Cardiac fibroblast (primary cell): ENCODE data around the gene IL33.

ENCODE experiments used
- DNase-seq, 2 donors: peaks; one replicate each; pipeline versions ENCODE4 v3.0.0 to v3.0.0-alpha.2; 2010; ENCODE audit warnings: low read depth in 2 of 2
- H3K4me3 ChIP-seq, 2 donors: replicated peaks in 1 of 2; 1 replicate in 1 of 2; 2 replicates in 1 of 2; pipeline ENCODE4 v1.5.1; 2011; ENCODE audit warnings: low read depth in 2 of 2, low read length in 2 of 2, mild to moderate bottlenecking in 2 of 2, moderate library complexity in 1 of 2
- TF ChIP-seq, protein P1 (sequence below): IDR thresholded peaks from one replicate; pipeline ENCODE4 v1.5.1; 2011; ENCODE audit warnings: low read depth, mild to moderate bottlenecking, low read length, inconsistent platforms

The IL33 gene

DNA sequence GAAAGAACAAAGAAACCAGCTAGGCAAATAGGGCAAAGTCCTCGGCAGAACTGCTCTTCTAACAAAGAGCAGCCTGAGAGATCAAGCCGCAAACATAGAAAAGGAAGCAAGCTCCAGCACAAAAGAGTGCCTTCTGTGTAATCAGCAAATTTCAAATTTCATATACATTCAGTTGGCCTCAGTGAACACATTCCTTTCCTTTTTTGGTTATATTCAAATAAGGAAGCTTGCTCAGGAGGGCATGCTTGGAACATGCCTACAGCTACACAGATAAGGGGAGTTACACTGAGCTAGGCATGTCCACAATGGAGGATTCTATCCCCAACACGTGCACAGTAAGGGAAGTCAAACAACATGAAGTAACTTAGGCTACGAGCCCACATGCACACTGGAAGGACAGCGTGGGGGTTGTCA lies 23.4 kb downstream of the IL33 start:
- peak; percentile 23 to 46 for DNase-seq
- TF ChIP-seq, protein P1, sequence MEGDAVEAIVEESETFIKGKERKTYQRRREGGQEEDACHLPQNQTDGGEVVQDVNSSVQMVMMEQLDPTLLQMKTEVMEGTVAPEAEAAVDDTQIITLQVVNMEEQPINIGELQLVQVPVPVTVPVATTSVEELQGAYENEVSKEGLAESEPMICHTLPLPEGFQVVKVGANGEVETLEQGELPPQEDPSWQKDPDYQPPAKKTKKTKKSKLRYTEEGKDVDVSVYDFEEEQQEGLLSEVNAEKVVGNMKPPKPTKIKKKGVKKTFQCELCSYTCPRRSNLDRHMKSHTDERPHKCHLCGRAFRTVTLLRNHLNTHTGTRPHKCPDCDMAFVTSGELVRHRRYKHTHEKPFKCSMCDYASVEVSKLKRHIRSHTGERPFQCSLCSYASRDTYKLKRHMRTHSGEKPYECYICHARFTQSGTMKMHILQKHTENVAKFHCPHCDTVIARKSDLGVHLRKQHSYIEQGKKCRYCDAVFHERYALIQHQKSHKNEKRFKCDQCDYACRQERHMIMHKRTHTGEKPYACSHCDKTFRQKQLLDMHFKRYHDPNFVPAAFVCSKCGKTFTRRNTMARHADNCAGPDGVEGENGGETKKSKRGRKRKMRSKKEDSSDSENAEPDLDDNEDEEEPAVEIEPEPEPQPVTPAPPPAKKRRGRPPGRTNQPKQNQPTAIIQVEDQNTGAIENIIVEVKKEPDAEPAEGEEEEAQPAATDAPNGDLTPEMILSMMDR = no peak
- no peak overlapping the region for H3K4me3 ChIP-seq

DNA sequence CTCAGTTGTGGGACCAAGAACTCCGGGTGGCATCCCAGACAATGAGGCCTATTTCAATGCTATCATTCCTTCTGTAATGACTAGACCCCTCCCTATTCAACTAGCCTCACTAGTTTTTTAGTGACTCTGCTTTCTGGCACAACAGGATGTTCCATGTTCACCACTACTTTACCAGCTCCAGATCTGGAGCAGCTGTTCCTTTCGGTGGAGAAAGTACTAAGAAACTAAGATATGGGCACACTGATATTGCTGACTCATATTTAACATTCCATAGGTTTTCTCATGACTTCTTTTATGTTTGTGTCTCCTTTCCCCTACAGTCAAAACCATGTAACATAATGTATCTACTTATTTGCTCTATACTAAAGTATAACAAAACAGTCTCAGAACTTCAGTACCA lies 24.1 kb downstream of the IL33 start:
- TF ChIP-seq, protein P1 = no peak
- peak; percentile 37 to 69 for DNase-seq
- no peak overlapping the region for H3K4me3 ChIP-seq

DNA sequence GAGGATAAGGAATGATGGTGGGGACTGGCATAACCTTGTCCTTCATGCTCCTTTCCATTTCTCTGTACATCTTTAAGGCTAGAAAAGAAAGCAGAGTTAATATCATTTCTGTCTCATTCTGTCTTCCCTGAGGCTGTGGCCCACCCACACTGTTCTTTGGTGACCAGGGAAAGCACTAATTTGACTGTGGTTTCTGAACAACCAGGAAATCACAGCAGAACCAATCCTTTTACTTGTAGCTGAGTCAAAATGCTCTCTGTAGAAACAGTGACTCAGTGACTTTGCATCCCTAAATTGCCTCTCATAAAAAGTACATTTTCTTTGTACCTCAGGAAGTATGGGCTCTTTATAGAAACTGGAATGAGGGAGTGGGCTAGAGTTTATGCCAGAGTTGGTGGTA lies 28.1 kb downstream of the IL33 start:
- no peak overlapping the region for H3K4me3 ChIP-seq
- DNase-seq = peak in 1 of 2 donors; percentile 67
- TF ChIP-seq, protein P1 = no peak

DNA sequence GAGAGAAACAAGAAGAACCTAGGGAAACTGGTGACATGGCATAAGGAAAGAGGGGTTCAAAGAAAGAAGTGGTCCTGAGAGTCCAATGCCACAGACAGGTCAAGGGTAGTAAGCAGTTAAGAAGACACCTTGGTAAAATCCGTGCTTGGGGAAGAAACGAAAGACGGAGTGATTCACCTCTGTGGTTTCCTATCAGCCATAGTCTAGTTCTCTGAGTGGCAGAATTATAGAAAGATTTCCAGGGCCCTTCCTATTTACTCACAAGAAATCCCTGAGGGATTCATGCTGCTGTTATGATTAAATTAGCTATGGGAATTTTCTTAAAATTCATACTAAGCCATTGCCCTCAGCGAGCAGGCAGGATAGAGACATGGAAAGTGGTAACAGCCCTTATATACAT lies 31.7 kb downstream of the IL33 start:
- DNase-seq = peak in 1 of 2 donors; percentile 51
- TF ChIP-seq, protein P1 = no peak
- H3K4me3 ChIP-seq = no peak overlapping the region

DNA sequence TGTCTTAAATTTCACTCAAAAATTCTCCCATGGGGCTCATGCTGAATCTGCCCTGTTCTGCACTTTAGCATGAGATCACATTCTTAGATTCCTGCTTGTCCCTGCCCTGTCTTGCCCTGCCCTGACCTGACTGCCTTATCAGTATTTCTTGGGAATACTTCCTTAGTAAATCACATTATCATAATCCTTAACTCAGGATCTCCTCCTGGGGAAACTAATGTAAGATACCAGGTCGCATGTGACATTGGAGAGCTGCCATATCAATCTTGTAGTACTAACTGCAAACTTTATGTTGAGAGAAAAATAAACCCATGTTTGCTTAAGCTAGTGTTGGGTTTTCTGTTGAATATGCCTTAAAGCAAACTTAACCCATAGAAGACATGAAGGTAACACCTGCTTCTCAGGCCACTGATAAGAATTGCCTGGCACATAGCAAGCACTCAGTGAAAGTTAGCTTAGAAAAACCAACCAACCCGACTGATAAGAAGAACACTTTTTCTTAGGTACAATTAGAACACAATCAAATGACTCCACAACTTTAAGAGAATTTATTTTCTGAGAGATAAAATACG lies 53.3 kb downstream of the IL33 start:
- H3K4me3 ChIP-seq = no peak overlapping the region
- no peak for DNase-seq
- TF ChIP-seq, protein P1 = no peak

DNA sequence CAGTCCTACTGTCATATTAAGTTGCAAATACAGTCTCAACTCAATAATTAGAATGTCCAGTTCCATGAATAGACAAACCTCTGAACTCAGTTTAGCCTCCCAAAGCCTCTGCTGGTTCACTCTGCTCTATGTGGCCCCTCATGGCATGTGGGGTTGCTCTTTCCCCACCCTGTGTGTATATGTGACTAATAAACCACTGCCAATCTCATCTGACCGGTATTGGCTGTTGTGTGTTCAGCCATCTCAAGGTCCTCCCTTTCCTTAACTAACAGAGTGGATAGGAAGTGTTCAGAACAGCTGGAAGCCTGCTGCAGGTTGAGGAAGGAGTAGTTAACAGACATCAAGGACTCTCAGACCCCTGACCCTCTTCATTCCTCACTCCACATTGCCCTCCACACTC lies 55.3 kb downstream of the IL33 start:
- H3K4me3 ChIP-seq = no peak overlapping the region
- no peak for DNase-seq
- TF ChIP-seq, protein P1 = no peak
